ENCODE measurements around the gene BRPF1.

GRCh38 chr3:9697892-9698291 is 33.6 kb upstream of the BRPF1 start:
- TF ChIP-seq POLR2A (IDR thresholded peaks at IDR 0.05): no peak
- TF ChIP-seq CTCF (IDR thresholded peaks at IDR 0.05 in 8 of 11, conservative IDR thresholded peaks at IDR 0.05 in 3 of 11): no peak

All from spleen (tissue), 7 donors.